ENCODE results near the gene TP53BP1.

- TF ChIP-seq POLR2AphosphoS5 (IDR thresholded peaks at IDR 0.05; ENCODE audit: low read depth, low read length) (no peak), TAF1 (IDR thresholded peaks at IDR 0.05; ENCODE audit: low read depth, low read length) (no peak), POLR2A (IDR thresholded peaks at IDR 0.05; ENCODE audit: low read depth, low read length) (no peak), SPI1 (IDR thresholded peaks at IDR 0.05; ENCODE audit: low read depth, low read length) (no peak), PAX5 (IDR thresholded peaks at IDR 0.05; ENCODE audit: insufficient read depth, low read length, severe bottlenecking) (no peak)
These were observed 90.7 kb downstream of the TP53BP1 start for GRCh38 chr15:43402255-43402654.
